Testis (tissue), 2 donors: ENCODE data around the gene CASP6.

ENCODE experiments used
- CTCF ChIP-seq, 3 experiments: fragments of 450-650 bp in 2 of 3; fragments of 200-600 bp in 1 of 3; sonication (generic) in 1 of 3; IDR thresholded peaks; one replicate each; pipeline ENCODE4 v1.5.1; 2016 to 2019; ENCODE audit warnings: antibody characterized with exemption in 3 of 3, mild to moderate bottlenecking in 2 of 3, moderate library complexity in 1 of 3
- POLR2A ChIP-seq: fragments of 450-650 bp; IDR thresholded peaks from one replicate; pipeline ENCODE4 v1.6.1; 2017; ENCODE audit warnings: antibody characterized with exemption, mild to moderate bottlenecking, moderate library complexity

- TF ChIP-seq CTCF (IDR thresholded peaks at IDR 0.05) (no peak), POLR2A (no peak)
Observed at GRCh38 chr4:109703664-109704361, 568 bp upstream of the CASP6 start.
